ENCODE results near the gene STRBP.

STRBP gene

GRCh38 chr9:123093141-123093540 lies 175.2 kb downstream of the STRBP start:
- TF ChIP-seq POLR2AphosphoS5 (IDR thresholded peaks at IDR 0.05; ENCODE audit: low read depth), result no peak
- TF ChIP-seq, protein P1, sequence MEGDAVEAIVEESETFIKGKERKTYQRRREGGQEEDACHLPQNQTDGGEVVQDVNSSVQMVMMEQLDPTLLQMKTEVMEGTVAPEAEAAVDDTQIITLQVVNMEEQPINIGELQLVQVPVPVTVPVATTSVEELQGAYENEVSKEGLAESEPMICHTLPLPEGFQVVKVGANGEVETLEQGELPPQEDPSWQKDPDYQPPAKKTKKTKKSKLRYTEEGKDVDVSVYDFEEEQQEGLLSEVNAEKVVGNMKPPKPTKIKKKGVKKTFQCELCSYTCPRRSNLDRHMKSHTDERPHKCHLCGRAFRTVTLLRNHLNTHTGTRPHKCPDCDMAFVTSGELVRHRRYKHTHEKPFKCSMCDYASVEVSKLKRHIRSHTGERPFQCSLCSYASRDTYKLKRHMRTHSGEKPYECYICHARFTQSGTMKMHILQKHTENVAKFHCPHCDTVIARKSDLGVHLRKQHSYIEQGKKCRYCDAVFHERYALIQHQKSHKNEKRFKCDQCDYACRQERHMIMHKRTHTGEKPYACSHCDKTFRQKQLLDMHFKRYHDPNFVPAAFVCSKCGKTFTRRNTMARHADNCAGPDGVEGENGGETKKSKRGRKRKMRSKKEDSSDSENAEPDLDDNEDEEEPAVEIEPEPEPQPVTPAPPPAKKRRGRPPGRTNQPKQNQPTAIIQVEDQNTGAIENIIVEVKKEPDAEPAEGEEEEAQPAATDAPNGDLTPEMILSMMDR (IDR thresholded peaks at IDR 0.05; ENCODE audit: insufficient read depth, low read length), result no peak
- no peak for TF ChIP-seq SPI1 (IDR thresholded peaks at IDR 0.05; ENCODE audit: borderline replicate concordance, low read depth)
- no peak for TF ChIP-seq GABPA (IDR thresholded peaks at IDR 0.05; ENCODE audit: low read depth)
- TF ChIP-seq, protein P2, sequence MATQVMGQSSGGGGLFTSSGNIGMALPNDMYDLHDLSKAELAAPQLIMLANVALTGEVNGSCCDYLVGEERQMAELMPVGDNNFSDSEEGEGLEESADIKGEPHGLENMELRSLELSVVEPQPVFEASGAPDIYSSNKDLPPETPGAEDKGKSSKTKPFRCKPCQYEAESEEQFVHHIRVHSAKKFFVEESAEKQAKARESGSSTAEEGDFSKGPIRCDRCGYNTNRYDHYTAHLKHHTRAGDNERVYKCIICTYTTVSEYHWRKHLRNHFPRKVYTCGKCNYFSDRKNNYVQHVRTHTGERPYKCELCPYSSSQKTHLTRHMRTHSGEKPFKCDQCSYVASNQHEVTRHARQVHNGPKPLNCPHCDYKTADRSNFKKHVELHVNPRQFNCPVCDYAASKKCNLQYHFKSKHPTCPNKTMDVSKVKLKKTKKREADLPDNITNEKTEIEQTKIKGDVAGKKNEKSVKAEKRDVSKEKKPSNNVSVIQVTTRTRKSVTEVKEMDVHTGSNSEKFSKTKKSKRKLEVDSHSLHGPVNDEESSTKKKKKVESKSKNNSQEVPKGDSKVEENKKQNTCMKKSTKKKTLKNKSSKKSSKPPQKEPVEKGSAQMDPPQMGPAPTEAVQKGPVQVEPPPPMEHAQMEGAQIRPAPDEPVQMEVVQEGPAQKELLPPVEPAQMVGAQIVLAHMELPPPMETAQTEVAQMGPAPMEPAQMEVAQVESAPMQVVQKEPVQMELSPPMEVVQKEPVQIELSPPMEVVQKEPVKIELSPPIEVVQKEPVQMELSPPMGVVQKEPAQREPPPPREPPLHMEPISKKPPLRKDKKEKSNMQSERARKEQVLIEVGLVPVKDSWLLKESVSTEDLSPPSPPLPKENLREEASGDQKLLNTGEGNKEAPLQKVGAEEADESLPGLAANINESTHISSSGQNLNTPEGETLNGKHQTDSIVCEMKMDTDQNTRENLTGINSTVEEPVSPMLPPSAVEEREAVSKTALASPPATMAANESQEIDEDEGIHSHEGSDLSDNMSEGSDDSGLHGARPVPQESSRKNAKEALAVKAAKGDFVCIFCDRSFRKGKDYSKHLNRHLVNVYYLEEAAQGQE (IDR thresholded peaks at IDR 0.05; ENCODE audit: insufficient replicate concordance, low read depth), result no peak
- DNase-seq (ENCODE audit: low read depth in 1 of 2, low spot score in 1 of 2), result no peak
- Histone ChIP-seq H3K27ac (replicated peaks) (no peak overlapping the region), H3K4me3 (replicated peaks; ENCODE audit: insufficient read depth, low read length) (no peak overlapping the region), H3K27me3 (ENCODE audit: insufficient read depth, poor library complexity, severe bottlenecking) (no peaks in the 10 kb centered on the region)

- H3K27ac ChIP-seq (replicated peaks), result no peak overlapping the region
- no peak for DNase-seq (ENCODE audit: low read depth in 1 of 2, low spot score in 1 of 2)
- TF ChIP-seq SPI1 (IDR thresholded peaks at IDR 0.05; ENCODE audit: borderline replicate concordance, low read depth), result no peak
- TF ChIP-seq, protein P2 (IDR thresholded peaks at IDR 0.05; ENCODE audit: insufficient replicate concordance, low read depth), result no peak
- TF ChIP-seq GABPA (IDR thresholded peaks at IDR 0.05; ENCODE audit: low read depth), result no peak
- TF ChIP-seq POLR2AphosphoS5 (IDR thresholded peaks at IDR 0.05; ENCODE audit: low read depth), result no peak
- no peak overlapping the region for H3K4me3 ChIP-seq (replicated peaks; ENCODE audit: insufficient read depth, low read length)
- H3K27me3 ChIP-seq (ENCODE audit: insufficient read depth, poor library complexity, severe bottlenecking), result no peaks in the 10 kb centered on the region
Observed at GRCh38 chr9:123091459-123091858, 176.9 kb downstream of the STRBP start.

- TF ChIP-seq, protein P1 (IDR thresholded peaks at IDR 0.05; ENCODE audit: insufficient read depth, low read length), result no peak
- TF ChIP-seq POLR2AphosphoS5 (IDR thresholded peaks at IDR 0.05; ENCODE audit: low read depth) (no peak), GABPA (IDR thresholded peaks at IDR 0.05; ENCODE audit: low read depth) (no peak), SPI1 (IDR thresholded peaks at IDR 0.05; ENCODE audit: borderline replicate concordance, low read depth) (no peak)
- TF ChIP-seq, protein P2 (IDR thresholded peaks at IDR 0.05; ENCODE audit: insufficient replicate concordance, low read depth), result no peak
- DNase-seq (ENCODE audit: low read depth in 1 of 2, low spot score in 1 of 2), result no peak
- Histone ChIP-seq H3K4me3 (replicated peaks; ENCODE audit: insufficient read depth, low read length) (no peak overlapping the region), H3K27me3 (ENCODE audit: insufficient read depth, poor library complexity, severe bottlenecking) (no peaks in the 10 kb centered on the region), H3K27ac (replicated peaks) (no peak overlapping the region)
Observed at GRCh38 chr9:123090956-123091355, 177.4 kb downstream of the STRBP start.

Measured in HL-60 (cell line).